NB4 (cell line): ENCODE data around the gene KCNQ1.

ENCODE experiments used
- CTCF ChIP-seq: IDR thresholded peaks from one replicate; pipeline ENCODE4 v1.5.1; 2012; ENCODE audit warnings: low read depth, low read length
- MAX ChIP-seq: IDR thresholded peaks from 2 replicates; pipeline ENCODE4 v1.6.1; 2011; ENCODE audit warnings: low read depth, low read length
- MYC ChIP-seq: IDR thresholded peaks from 2 replicates; pipeline ENCODE4 v1.6.1; 2011; ENCODE audit warnings: low read depth, low read length
- POLR2A ChIP-seq: IDR thresholded peaks from 2 replicates; pipeline ENCODE4 v1.6.1; 2011; ENCODE audit warnings: mild to moderate bottlenecking; ENCODE audit not compliant: insufficient read length; ENCODE audit errors: extremely low read depth

- no peak for TF ChIP-seq CTCF
- TF ChIP-seq POLR2A, result no peak
- no peak for TF ChIP-seq MAX
- TF ChIP-seq MYC, result no peak
These were observed 335.4 kb downstream of the KCNQ1 start for GRCh38 chr11:2779981-2780849.
